Ascending aorta (tissue), 2 donors: ENCODE results near the gene RNU1-2. TPM values are rescaled to one million over a fixed set of nuclear protein-coding genes. Genes with fewer than 3 reads are reported as not detected.

Experiments used
- DNase-seq, 2 donors: peaks; one replicate each; pipeline ENCODE4 v3.0.0-alpha.2; 2019; ENCODE audit warnings: low spot score in 2 of 2
- H3K27ac ChIP-seq, 2 donors: fragments of 200-600 bp; sonication (generic); one replicate each; pipeline ENCODE4 v1.5.1; 2016 to 2017; ENCODE audit warnings: mild to moderate bottlenecking in 1 of 2
- H3K27me3 ChIP-seq: fragments of 200-600 bp; sonication (generic); one replicate; pipeline ENCODE4 v1.5.1; 2017
- H3K36me3 ChIP-seq, 2 donors: fragments of 200-600 bp; sonication (generic); one replicate each; pipeline ENCODE4 v1.5.1; 2016
- H3K4me1 ChIP-seq, 2 donors: fragments of 200-600 bp; sonication (generic); one replicate each; pipeline ENCODE4 v1.5.1; 2016 to 2017; ENCODE audit warnings: mild to moderate bottlenecking in 1 of 2
- H3K4me3 ChIP-seq, 2 donors: fragments of 200-600 bp; sonication (generic); one replicate each; pipeline ENCODE4 v1.5.1; 2016 to 2017; ENCODE audit warnings: mild to moderate bottlenecking in 1 of 2
- H3K9me3 ChIP-seq, 2 donors: fragments of 200-600 bp; sonication (generic); one replicate each; pipeline ENCODE4 v1.5.1; 2016
- intact Hi-C: fragments of 100-400 bp; cut with DNase I; formaldehyde crosslinking; loops from one replicate; pipeline ENCODE4 v1.15.1; 2023
- total RNA-seq: library from RNA; depleted of rRNA; stranded (reverse); fragments of >200 nt; gene quantifications from one replicate; pipeline ENCODE4 v1.1.0, GENCODE V29; 2016
- TF ChIP-seq, protein P1 (sequence below), 3 experiments: fragments of 200-600 bp in 2 of 3; fragments of 450-650 bp in 1 of 3; sonication (generic) in 2 of 3; IDR thresholded peaks; one replicate each; pipeline ENCODE4 v1.5.1; 2016 to 2019; ENCODE audit warnings: antibody characterized with exemption in 3 of 3, mild to moderate bottlenecking in 1 of 3, moderate library complexity in 1 of 3

RNU1-2 gene
- total RNA-seq, 1 donor from 2014 or later = under 0.01 TPM

DNA sequence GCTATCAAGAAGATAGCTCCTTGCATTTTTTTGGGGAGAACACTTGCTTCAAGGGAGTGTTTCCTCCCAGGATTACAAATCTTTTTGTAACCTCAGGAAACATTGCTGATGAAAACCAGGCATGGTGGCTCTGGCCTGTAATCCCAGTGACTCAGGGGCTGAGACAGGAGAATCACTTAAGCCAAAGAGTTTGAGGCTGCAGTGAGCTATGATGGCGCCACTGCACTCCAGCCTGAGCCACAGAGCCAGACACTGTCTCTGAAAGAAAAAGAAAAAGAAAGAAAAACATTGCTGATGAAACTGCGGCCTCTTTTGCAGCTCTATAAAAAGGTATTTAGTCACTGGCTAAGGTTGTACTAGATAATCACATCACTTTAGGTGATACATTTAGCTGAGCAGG is 7.3 kb downstream of the RNU1-2 start:
- Histone ChIP-seq H3K9me3 (peaks cover 0 to 12% of the 10 kb centered on the region in 2 donors), H3K27ac (peak overlapping the region; percentile 92 to 94), H3K4me3 (peak overlapping the region in 1 of 2 donors; percentile 66), H3K27me3 (no peaks in the 10 kb centered on the region), H3K36me3 (no peaks in the 10 kb centered on the region), H3K4me1 (peaks cover 0 to 3% of the 10 kb centered on the region in 2 donors)
- intact Hi-C loops = no loop called here
- TF ChIP-seq, protein P1, sequence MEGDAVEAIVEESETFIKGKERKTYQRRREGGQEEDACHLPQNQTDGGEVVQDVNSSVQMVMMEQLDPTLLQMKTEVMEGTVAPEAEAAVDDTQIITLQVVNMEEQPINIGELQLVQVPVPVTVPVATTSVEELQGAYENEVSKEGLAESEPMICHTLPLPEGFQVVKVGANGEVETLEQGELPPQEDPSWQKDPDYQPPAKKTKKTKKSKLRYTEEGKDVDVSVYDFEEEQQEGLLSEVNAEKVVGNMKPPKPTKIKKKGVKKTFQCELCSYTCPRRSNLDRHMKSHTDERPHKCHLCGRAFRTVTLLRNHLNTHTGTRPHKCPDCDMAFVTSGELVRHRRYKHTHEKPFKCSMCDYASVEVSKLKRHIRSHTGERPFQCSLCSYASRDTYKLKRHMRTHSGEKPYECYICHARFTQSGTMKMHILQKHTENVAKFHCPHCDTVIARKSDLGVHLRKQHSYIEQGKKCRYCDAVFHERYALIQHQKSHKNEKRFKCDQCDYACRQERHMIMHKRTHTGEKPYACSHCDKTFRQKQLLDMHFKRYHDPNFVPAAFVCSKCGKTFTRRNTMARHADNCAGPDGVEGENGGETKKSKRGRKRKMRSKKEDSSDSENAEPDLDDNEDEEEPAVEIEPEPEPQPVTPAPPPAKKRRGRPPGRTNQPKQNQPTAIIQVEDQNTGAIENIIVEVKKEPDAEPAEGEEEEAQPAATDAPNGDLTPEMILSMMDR (IDR thresholded peaks at IDR 0.05) = no peak
- no peak for DNase-seq

DNA sequence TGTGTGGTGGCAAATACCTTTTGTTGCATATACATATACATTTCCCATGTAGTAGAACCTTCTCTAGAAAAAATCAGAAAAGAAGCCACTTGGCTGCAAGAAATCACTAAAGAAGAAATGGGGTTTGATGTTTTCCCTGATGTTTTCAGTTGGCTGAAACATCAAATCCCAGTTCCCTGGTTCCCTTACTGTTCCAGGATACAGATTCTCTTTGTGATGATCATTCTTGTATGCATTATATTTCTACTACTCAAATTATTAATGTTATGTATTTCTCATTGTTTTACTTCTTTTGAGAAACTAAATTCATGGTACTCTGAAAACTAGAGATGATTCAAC is 7.6 kb downstream of the RNU1-2 start:
- TF ChIP-seq, protein P1 (IDR thresholded peaks at IDR 0.05) = no peak
- H3K4me3 ChIP-seq = peak overlapping the region; percentile 61 to 66
- H3K27ac ChIP-seq = peak overlapping the region; percentile 92 to 94
- H3K27me3 ChIP-seq = no peaks in the 10 kb centered on the region
- no peaks in the 10 kb centered on the region for H3K36me3 ChIP-seq
- intact Hi-C loops = no loop called here
- H3K9me3 ChIP-seq = peaks cover 0 to 12% of the 10 kb centered on the region in 2 donors
- H3K4me1 ChIP-seq = peaks cover 0 to 3% of the 10 kb centered on the region in 2 donors
- DNase-seq = no peak

DNA sequence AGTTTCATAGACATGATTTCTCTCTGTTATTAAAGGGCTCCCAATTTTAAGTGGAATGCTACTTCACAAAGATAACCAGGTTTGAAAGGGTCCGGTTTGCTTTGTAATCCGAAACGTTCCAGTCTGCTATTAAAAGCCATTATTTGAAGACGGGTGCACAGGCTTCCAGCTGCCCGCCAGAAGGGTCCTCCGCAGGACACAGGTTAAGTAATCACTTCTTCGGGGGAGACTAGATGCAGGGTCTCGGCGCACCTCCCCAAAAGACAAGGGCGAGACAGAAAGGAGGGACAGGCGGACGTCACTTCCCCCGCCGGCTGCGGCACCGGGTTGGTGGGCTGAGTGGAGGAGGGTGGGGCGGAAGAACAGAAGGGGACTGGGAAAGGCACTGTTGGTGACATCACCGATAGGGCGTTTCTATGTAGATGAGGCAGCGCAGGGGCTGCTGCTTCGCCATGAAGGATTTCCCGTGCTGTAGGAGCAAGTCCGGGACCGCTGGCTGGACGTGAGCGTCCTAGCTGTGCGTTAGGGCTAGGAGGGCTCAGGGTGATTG is 8.9 kb downstream of the RNU1-2 start:
- TF ChIP-seq, protein P1 (IDR thresholded peaks at IDR 0.05) = no peak
- peak overlapping the region; percentile 92 to 94 for H3K27ac ChIP-seq
- peaks cover 0 to 3% of the 10 kb centered on the region in 2 donors for H3K4me1 ChIP-seq
- H3K36me3 ChIP-seq = no peaks in the 10 kb centered on the region
- H3K4me3 ChIP-seq = peak overlapping the region; percentile 61 to 66
- intact Hi-C loops = loop anchor here (1.0 kb wide), 1 partner anchor 9 kb away; no protein-coding TSS in a partner anchor
- no peaks in the 10 kb centered on the region for H3K27me3 ChIP-seq
- peaks cover 0 to 12% of the 10 kb centered on the region in 2 donors for H3K9me3 ChIP-seq
- peak; percentile 97 to 100 for DNase-seq

DNA sequence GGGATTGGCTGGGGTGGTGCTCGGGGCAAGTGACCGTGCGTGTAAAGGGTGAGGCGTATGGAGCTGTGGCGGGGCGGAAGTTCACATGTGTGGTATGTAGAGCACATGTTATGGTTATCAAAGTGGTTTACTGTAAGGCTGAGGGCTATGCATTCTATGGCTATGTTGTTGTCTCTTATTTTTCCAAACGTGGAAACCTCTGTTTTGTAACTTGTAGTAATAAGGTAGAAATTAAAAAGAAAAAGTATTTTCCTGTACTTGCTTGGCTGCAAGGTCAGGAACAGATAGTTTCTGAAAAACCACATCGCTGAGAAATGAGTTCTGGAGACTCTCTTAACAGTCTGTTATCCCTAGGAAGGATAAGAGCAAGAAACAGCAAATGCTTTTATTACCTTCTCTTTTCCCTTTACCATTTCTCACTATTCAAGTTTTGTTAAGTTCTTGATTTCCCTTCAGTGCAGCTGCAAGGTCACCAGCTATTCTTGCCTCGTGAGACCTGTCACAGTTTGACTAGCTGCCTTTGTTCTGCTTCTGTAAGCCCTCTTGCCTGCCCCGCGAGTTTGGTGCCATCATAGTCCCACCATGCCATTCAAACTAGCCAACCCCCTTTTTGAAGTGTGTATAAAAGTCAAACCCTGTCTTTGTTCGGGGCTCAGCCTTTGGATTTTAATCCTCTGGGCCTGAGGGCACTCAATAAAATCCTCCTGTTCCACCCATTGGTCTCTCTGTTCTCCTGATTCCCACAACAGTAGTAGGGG is 9.5 kb downstream of the RNU1-2 start:
- intact Hi-C loops = loop anchor here (1.0 kb wide), 1 partner anchor 8 kb away; no protein-coding TSS in a partner anchor
- Histone ChIP-seq H3K4me3 (peak overlapping the region; percentile 61 to 66), H3K9me3 (peaks cover 0 to 12% of the 10 kb centered on the region in 2 donors), H3K4me1 (peaks cover 0 to 3% of the 10 kb centered on the region in 2 donors), H3K27ac (peak overlapping the region; percentile 92 to 94), H3K36me3 (no peaks in the 10 kb centered on the region), H3K27me3 (no peaks in the 10 kb centered on the region)
- TF ChIP-seq, protein P1 (IDR thresholded peaks at IDR 0.05) = no peak
- DNase-seq = peak in 1 of 2 donors; percentile 73

DNA sequence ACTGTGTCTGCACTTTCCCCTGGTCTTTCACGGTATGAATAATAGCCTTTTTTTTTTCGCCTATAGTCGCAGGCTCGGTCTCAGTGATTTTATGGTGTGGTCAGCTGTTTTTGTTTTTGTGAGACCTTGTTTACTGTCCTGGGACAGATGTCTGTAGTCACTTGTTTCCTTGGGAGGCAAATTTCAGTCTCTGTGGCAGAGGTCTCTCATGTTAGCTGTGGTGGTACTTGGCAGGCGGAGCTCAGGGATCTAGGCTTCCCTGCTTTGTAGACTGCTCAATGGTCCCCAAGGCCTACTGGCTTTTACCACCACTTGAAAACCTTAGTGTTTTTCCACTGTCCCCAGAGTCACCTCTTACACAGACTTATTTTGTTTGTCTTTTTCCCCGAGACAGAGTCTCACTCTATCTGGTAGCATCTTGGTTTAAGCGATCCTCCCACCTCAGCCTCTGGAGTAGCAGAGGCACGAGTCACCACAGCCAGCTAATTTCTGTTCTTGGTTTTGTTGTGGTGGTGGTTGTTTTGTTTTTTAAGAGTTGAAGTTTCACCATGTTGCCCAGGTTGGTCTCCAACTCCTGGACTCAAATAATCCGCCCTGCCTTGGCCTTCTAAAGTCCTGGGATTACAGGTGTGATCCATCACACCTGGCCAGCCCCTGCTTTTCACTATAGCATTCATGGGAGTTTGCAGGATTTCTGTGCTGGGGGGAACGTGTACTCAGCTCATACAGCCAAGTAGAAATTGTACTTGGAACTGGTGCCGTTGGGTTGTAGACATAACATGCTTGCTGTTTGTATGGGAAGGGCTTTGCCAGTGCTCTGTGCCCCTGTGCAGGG is 10.3 kb downstream of the RNU1-2 start:
- H3K9me3 ChIP-seq = peaks cover 0 to 12% of the 10 kb centered on the region in 2 donors
- peaks cover 0 to 3% of the 10 kb centered on the region in 2 donors for H3K4me1 ChIP-seq
- peak in 1 of 2 donors; percentile 63 for DNase-seq
- H3K36me3 ChIP-seq = no peaks in the 10 kb centered on the region
- H3K27me3 ChIP-seq = no peaks in the 10 kb centered on the region
- peak overlapping the region; percentile 92 to 94 for H3K27ac ChIP-seq
- intact Hi-C loops = loop anchor here (1.0 kb wide), 1 partner anchor 7 kb away; no protein-coding TSS in a partner anchor
- H3K4me3 ChIP-seq = peak overlapping the region in 1 of 2 donors; percentile 66
- TF ChIP-seq, protein P1 (IDR thresholded peaks at IDR 0.05) = no peak
